Smooth muscle cell (in vitro differentiated cells): Measurements from ENCODE around the gene IL4I1. TPM values are rescaled to one million over a fixed set of nuclear protein-coding genes. Genes with fewer than 3 reads are reported as not detected.

ENCODE experiments used
- DNase-seq: peaks from one replicate; lab custom pipeline; 2025; ENCODE audit not compliant: unreplicated experiment; lab: John Stamatoyannopoulos, UW
- H2AFZ ChIP-seq: fragments of 200-600 bp; sonication (generic); 2 replicates; pipeline ENCODE4 v1.6.0; 2016; ENCODE audit warnings: antibody characterized with exemption, low read depth, mild to moderate bottlenecking
- H3F3A ChIP-seq: fragments of 200-600 bp; sonication (generic); 2 replicates; pipeline ENCODE4 v1.6.0; 2017; ENCODE audit warnings: antibody characterized with exemption, low read depth
- H3K27ac ChIP-seq: fragments of 200-600 bp; sonication (generic); 2 replicates; pipeline ENCODE4 v1.5.1; 2016; ENCODE audit warnings: low read depth, mild to moderate bottlenecking
- H3K27me3 ChIP-seq: fragments of 200-600 bp; sonication (generic); 2 replicates; pipeline ENCODE4 v1.6.1; 2016; ENCODE audit warnings: low read depth, mild to moderate bottlenecking
- H3K36me3 ChIP-seq: fragments of 200-600 bp; sonication (generic); 2 replicates; pipeline ENCODE4 v1.5.1; 2016; ENCODE audit warnings: low read depth
- H3K4me1 ChIP-seq: fragments of 200-600 bp; sonication (generic); 2 replicates; pipeline ENCODE4 v1.5.1; 2016; ENCODE audit warnings: low read depth
- H3K4me2 ChIP-seq: fragments of 200-600 bp; sonication (generic); 2 replicates; pipeline ENCODE4 v1.6.0; 2016; ENCODE audit warnings: mild to moderate bottlenecking
- H3K4me3 ChIP-seq: fragments of 200-600 bp; sonication (generic); 2 replicates; pipeline ENCODE4 v1.5.1; 2016; ENCODE audit warnings: mild to moderate bottlenecking
- H3K79me2 ChIP-seq: fragments of 200-600 bp; sonication (generic); 2 replicates; pipeline ENCODE4 v1.6.0; 2016; ENCODE audit warnings: low read depth, mild to moderate bottlenecking
- H3K9ac ChIP-seq: fragments of 200-600 bp; sonication (generic); 2 replicates; pipeline ENCODE4 v1.6.0; 2016; ENCODE audit warnings: low read depth
- H3K9me3 ChIP-seq: fragments of 200-600 bp; sonication (generic); replicated peaks from 2 replicates; pipeline ENCODE4 v1.5.1; 2016; ENCODE audit warnings: low read depth
- H4K20me1 ChIP-seq: fragments of 200-600 bp; sonication (generic); 2 replicates; pipeline ENCODE4 v1.6.0; 2016; ENCODE audit warnings: low read depth
- WGBS: methylation state at CpG from one replicate; pipeline ENCODE4 v1.1.7; 2016; ENCODE audit warnings: low lambda C conversion rate; 5-methylcytosine and 5-hydroxymethylcytosine counted together
- polyA plus RNA-seq: library from polyadenylated mRNA; unstranded; fragments of >200 nt; fragmentation: Nextera tagmentation; extraction: Ambion mirVana; gene quantifications from 2 replicates; pipeline ENCODE4 v1.2.1, GENCODE V29; 2016
- total RNA-seq: library from RNA; depleted of rRNA; stranded (reverse); fragments of >200 nt; gene quantifications from 2 replicates; pipeline ENCODE4 v1.2.3, GENCODE V29; 2014
- TF ChIP-seq, protein P1 (sequence below): fragments of 200-600 bp; sonication (generic); IDR thresholded peaks from 2 replicates; pipeline ENCODE4 v1.5.1; 2017; ENCODE audit warnings: borderline replicate concordance, mild to moderate bottlenecking, antibody characterized with exemption; ENCODE audit not compliant: insufficient read depth, poor library complexity, severe bottlenecking

IL4I1 gene
- total and polyA plus RNA-seq, 2 experiments from 2014 or later, result 1.3 TPM; not detected in 1

DNA sequence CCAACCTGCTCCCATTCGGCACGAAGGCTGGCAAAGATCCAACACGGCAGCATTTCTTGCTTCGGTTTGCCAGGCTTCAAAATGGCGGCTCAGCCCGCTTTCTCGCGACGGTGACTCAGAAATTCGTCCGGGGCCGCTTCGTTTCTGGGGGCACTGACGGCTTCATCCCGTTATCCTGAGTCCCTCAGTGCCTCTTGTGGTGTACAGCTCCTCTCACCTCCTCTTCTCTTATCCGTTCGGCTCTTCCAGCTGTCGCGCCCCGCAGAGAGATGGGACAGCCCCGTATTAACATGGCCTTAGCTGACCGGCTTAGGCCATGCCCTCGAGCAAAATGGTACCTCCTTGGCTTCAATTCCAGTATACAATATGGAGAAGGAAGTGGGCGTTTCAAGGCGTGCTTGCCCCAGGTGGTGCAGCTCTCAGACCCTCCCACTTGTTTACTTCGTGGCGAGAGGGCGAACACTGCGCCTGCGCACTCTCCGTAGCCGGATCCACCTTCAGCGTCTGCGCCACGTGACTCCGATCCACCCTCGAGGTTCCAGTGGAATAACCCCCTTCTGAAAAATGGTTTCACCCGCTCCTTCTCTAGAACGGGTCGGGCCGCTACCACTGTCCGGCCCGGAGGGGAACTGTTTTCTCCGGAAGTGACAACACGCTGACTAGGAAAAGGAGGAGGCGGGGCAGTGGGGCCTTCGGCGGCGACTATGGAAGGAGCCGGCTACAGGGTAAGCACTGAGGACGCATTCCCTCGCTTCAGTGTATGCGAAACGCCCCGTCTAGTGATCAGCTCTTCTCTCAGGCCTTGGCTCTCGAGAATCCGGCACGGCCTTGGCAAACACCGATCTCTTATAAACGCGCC lies 19.4 kb downstream of the IL4I1 start, which contains the start of the genes AKT1S1 and TBC1D17:
TSS of gene AKT1S1 (minus strand) at position 336 of the 859 bp plus-strand sequence. CDS start 4,060 bp downstream, outside the sequence.
TSS of gene TBC1D17 (plus strand) at position 683 of the 859 bp plus-strand sequence. CDS start at position 705, 22 bp downstream.
- TF ChIP-seq, protein P1, sequence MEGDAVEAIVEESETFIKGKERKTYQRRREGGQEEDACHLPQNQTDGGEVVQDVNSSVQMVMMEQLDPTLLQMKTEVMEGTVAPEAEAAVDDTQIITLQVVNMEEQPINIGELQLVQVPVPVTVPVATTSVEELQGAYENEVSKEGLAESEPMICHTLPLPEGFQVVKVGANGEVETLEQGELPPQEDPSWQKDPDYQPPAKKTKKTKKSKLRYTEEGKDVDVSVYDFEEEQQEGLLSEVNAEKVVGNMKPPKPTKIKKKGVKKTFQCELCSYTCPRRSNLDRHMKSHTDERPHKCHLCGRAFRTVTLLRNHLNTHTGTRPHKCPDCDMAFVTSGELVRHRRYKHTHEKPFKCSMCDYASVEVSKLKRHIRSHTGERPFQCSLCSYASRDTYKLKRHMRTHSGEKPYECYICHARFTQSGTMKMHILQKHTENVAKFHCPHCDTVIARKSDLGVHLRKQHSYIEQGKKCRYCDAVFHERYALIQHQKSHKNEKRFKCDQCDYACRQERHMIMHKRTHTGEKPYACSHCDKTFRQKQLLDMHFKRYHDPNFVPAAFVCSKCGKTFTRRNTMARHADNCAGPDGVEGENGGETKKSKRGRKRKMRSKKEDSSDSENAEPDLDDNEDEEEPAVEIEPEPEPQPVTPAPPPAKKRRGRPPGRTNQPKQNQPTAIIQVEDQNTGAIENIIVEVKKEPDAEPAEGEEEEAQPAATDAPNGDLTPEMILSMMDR, result no peak
- peak; percentile 99 for DNase-seq
- peak within 1 kb of the TSS; percentile 71 for H2AFZ ChIP-seq
- WGBS, result 1% methylated on average over 61 of the region's 61 CpGs
- no peaks in the 10 kb centered on the region for H3K27me3 ChIP-seq
- peaks cover 5% of the 10 kb centered on the region for H4K20me1 ChIP-seq
- H3K4me2 ChIP-seq, result peak within 1 kb of the TSS; percentile 96
- H3K4me3 ChIP-seq, result peak within 1 kb of the TSS; percentile 72
- H3F3A ChIP-seq, result peaks cover 3% of the 10 kb centered on the region
- peak within 1 kb of the TSS; percentile 95 for H3K9ac ChIP-seq
- peaks cover 25% of the 10 kb centered on the region for H3K79me2 ChIP-seq
- H3K9me3 ChIP-seq, result no peaks in the 10 kb centered on the region
- H3K36me3 ChIP-seq, result no peaks in the 10 kb centered on the region
- H3K4me1 ChIP-seq, result peaks cover 12% of the 10 kb centered on the region
- H3K27ac ChIP-seq, result peak within 1 kb of the TSS; percentile 96

DNA sequence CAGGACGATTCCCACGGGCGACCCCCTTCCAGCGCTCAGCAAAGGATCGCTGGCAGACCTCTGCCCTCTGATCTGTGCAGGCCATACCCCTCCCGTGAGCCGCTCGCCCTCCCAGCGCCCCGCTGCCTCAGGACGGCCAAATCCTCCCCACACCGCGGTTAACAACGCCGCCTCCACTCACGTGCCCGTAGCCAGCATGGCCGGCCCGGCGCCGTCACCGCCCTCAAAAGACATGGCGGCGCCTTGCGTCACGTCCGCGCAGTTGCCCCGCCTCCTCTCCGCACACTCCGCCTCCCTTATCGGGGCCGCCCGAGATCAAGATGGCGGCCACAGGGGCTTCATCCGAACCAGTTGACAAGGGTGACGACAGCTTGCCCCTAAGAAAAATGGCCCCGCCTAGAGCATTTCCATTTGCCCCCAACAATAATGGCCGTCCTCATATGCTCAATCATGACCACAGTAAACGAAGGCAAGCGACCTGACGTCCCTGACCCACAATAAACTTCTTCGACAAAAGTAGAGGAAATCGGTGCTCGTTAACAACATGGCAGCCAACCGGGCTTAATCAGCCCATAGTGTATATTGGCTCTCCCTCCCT lies 20.2 kb downstream of the IL4I1 start:
- DNase-seq, result peak; percentile 99
- Histone ChIP-seq H3K27me3 (no peaks in the 10 kb centered on the region), H3K36me3 (no peaks in the 10 kb centered on the region), H3K4me3 (peak overlapping the region; percentile 72), H3K4me2 (peak overlapping the region; percentile 96), H3K9me3 (no peaks in the 10 kb centered on the region), H3K27ac (peak overlapping the region; percentile 96), H3K9ac (peak overlapping the region; percentile 95), H3K79me2 (peaks cover 25% of the 10 kb centered on the region), H3F3A (peaks cover 3% of the 10 kb centered on the region), H2AFZ (peak overlapping the region; percentile 64), H3K4me1 (peaks cover 12% of the 10 kb centered on the region), H4K20me1 (peaks cover 5% of the 10 kb centered on the region)
- TF ChIP-seq, protein P1, result no peak
- under 1% methylated on average over 38 of the region's 46 CpGs for WGBS

DNA sequence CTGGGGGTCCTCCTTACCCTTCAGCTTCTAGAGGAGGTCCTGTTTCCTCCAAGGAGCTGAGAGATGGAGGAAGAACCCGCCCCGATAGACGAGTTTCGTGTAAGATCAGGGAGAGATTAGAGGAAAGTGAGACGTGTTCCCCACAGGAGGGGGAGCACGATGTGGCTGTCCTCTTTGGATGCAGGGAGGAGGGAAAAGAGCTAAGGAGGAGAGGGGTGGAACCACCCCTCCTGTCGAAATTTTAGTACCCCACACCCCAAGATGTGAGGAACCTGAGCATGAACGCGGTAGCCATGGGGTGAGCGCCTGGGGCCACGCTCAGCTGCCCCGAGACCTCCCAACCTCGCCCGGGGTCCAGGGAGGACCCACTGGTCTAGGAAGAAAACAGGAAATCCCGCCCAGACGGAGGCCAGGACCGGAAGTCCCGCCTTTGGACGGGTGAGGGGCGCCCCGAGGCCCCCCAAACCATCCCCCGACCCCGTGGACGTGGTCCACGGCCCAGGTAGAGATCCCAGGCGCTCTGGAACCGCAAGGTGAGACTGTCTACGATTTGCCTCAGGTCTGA lies 20.7 kb downstream of the IL4I1 start:
- peak; percentile 49 for DNase-seq
- H2AFZ ChIP-seq, result no peak overlapping the region
- H3K27ac ChIP-seq, result peak overlapping the region; percentile 96
- H3K79me2 ChIP-seq, result peaks cover 25% of the 10 kb centered on the region
- peak overlapping the region; percentile 72 for H3K4me3 ChIP-seq
- no peaks in the 10 kb centered on the region for H3K27me3 ChIP-seq
- TF ChIP-seq, protein P1, result no peak
- WGBS, result 2% methylated on average over 22 of the region's 28 CpGs
- H3K9me3 ChIP-seq, result no peaks in the 10 kb centered on the region
- H3F3A ChIP-seq, result peaks cover 3% of the 10 kb centered on the region
- H3K4me2 ChIP-seq, result peak overlapping the region; percentile 96
- peaks cover 5% of the 10 kb centered on the region for H4K20me1 ChIP-seq
- H3K4me1 ChIP-seq, result peaks cover 12% of the 10 kb centered on the region
- H3K9ac ChIP-seq, result peak overlapping the region; percentile 95
- no peaks in the 10 kb centered on the region for H3K36me3 ChIP-seq
